NCI-H187 treated with DMSO at 0.1 percent for 48 hours (cell line): ENCODE measurements around the gene SPATA2L.

ENCODE experiments used
- DNase-seq: peaks from one replicate; lab custom pipeline; 2025; lab: John Stamatoyannopoulos, UW

Gene SPATA2L

DNA sequence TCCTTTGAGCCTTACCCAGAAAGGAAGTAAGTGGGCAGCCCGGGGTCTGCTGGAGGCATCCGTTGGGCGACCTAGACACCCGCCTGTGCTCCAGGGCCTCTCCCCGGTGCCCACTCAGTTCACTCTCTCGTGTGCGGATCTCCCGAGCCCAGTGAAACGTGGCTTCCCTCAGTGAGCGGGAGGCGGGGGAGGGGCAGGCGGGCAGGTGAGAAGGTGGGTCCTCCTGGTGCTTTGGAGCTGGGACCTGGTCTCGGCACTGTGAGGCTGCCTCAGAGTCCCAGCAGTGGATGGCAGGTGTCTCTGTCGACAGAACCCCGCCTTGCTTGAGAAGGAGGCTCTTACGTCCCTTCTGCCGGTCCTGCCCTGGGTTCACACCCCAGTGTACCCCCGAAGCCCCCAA, 27.8 kb upstream of the SPATA2L start:
- no peak for DNase-seq

GRCh38 chr16:89727406-89728120, 26.1 kb upstream of the SPATA2L start:
- DNase-seq: no peak

DNA sequence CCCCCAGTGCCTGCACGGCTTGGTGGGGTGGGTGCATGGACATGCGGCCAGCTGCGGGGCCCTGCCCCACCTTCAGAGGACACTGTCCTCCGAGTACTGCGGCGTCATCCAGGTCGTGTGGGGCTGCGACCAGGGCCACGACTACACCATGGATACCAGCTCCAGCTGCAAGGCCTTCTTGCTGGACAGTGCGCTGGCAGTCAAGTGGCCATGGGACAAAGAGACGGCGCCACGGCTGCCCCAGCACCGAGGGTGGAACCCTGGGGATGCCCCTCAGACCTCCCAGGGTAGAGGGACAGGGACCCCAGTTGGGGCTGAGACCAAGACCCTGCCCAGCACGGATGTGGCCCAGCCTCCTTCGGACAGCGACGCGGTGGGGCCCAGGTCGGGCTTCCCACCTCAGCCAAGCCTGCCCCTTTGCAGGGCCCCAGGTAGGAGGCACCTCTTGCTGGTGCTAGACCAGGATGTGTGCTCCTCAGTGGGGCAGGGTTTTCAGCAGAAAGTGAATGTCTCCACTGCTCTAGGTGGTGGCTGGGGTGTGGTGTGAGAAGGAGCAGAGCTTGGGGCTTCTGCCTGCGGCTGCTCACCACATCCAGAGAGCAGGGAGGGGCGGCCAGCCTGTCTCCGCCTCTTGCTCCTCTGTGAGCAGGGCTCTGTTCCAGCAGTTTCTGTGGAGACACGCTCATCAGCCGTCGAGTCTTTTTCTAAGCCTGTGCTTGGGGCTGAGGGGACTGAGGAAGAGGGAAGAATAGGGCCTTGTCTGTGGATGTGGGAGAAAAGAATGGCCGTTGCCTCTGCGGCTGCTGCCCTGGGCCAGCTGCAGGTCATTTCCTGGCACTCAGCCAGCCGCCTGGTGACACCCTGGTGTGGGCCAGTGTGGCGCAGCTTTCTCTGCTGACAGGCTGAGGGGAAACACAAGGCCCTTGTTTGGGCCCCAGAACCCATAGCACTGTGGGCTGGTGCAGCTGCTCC, 22.1 kb upstream of the SPATA2L start:
- DNase-seq: no peak

GRCh38 chr16:89722392-89723278, 21.1 kb upstream of the SPATA2L start:
- no peak for DNase-seq

DNA sequence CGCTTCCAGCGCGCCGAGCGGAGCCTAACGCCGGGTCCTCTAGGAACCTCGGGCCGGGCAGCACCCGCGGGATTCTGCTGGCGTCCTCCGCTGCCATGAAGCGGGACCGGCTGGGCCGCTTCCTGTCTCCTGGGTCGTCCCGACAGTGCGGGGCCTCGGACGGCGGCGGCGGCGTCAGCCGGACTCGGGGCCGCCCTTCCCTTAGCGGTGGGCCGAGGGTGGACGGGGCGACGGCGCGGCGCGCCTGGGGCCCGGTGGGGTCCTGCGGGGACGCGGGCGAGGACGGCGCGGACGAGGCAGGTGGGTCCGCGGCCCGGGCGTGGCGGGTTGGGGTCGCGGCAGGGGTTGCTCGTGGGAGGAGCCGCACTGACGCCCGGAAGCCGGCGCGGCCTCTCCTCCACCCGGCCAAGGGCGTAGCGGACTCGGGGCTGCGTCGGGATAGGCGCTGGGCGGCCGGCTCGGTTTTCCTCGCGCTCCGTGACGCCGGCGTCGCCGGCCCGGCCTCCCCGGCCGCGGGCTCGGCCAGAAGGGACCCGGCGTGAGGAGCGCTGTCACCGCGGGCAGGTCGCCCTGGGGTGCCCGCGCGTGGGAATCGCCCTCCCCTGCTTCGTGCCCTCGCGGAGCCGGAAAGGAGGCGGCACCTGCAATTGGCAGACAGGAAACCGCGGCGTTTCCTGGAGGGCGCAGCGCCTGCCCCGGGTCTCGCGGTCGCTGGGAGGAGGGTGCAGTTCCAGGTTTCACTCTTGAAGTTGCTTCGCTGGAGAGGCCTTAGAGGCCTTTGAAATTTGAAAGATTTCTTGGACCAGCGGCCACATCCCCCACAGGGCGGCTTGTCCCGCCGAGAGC, 20.3 kb upstream of the SPATA2L start:
- DNase-seq: no peak

GRCh38 chr16:89720813-89721545, 19.5 kb upstream of the SPATA2L start, which contains the start of the genes VPS9D1 and ZNF276:
Gene VPS9D1, minus strand, starts transcription at chr16:89720898. Its CDS starts 37 bp downstream, at chr16:89720861.
Gene ZNF276, plus strand, starts transcription at chr16:89721537. Its CDS starts 104 bp downstream, at chr16:89721641.
- no peak for DNase-seq

GRCh38 chr16:89720551-89720812, 19.0 kb upstream of the SPATA2L start:
- DNase-seq: no peak

- no peak for DNase-seq
These were observed 16.4 kb upstream of the SPATA2L start for GRCh38 chr16:89717688-89718505.

GRCh38 chr16:89716916-89717687, 15.6 kb upstream of the SPATA2L start:
- DNase-seq: no peak

DNA sequence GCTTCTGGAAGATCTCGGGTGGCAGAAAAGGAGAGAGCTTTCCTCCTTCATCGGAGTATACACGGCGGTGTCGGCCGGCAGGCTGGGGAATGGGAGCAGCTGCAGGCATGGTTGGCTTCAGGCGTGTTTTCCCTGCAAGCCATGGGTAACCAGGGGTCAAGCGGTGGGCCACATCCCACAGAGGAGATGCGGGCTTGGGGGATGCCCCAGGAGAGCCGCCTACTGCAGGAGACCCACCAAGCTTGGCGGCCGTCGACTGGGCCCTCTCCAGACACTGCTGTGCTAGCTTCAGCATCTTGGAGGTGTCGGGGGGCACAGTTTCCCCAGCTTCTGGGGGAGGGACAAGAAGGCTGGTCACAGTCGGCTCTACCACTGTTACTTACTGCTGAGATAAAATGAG, 15.0 kb upstream of the SPATA2L start:
- no peak for DNase-seq

DNA sequence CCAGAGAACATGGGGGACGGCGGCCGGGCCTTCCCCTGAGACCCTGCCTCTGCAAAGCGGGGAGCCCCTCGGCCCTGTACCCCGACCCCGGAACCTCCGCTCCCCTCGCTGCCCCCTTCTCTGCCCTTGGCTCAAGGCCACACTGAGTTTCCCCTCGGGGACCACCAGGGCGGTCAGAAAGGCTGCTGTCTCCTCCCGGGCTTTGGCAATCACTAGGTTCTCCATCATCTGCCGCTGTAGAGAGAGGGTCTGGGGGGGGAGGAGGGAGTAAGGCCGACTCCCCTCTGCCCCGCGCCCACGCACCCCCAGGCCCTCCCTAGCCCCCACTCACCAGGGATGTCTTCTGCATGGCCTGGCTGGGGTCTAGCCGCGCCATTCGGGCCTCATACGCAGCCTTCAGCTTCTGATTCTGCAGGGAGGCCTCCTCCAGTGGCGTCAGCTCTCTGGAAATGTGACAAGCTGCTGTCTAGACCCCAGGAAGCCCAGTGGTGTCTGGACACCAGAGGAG, 10.8 kb upstream of the SPATA2L start:
- DNase-seq: no peak

GRCh38 chr16:89711601-89712273, 10.2 kb upstream of the SPATA2L start:
- no peak for DNase-seq

DNA sequence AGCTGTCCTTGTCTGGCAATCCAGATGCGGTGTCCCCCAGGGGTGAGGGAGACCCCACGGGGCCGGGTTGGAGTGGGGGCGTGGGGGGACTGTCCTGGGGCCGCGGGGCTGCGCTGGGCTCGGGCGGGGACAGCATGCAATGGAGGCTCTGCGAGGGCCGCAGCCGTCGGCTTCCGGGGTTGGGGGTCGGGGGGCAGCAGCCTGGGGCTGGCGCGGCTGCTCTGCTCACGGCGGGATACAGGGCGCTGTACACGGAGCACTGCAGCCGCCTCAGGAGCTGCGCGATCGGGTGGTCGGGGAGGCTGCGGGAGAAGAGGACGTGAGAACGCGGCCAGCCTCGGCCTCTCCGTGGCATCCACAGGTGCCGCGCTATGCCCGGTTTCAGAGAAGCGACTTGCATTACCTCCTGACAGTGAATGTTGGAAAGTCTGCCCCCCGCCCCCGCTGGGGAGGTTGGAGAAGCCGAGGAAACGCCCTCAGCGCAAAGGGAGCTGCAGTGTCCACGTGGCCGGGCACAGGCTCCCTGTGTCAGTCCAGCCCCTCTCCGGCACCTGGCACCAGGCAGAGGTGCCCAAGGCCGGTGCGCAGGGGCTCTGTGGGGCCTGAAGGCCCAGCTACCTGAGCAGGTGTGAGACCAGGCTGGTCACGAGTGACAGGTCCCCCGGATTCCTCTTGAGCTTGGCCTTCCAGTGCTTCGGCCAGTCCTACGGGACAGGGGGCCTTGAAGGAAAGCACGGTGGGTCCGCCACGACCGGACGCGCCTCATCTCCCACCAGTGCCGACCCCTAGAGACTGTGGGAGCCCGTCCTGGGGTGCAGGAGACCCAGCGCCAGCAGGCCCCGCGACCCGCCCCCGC, 9.4 kb upstream of the SPATA2L start:
- no peak for DNase-seq

- DNase-seq: no peak
These were observed 8.4 kb upstream of the SPATA2L start for GRCh38 chr16:89709716-89710432.

DNA sequence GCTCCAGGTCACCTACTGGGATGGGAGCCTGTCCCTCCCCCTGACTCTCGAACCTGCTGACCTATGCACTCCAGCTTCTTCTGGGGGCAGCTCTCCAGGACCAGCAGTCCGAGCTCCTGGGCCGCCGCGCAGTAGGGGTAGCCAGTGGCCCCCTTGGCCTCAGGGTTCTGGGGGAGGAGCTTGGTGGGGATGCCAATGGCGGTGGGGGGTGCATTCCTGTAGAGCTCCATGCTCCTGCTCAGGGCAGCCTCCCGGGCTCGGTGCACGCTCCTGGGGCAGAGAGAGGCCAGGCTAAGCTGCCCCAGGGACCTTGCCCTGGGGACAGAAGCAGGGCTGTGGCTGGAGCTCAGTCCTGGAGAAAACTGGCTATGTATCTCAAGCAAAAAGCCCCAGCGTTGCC, 7.7 kb upstream of the SPATA2L start:
- no peak for DNase-seq

GRCh38 chr16:89708481-89708931, 7.0 kb upstream of the SPATA2L start:
- no peak for DNase-seq
